Subcutaneous adipose tissue (tissue), 4 donors: ENCODE measurements around the gene CACNA1B. TPM values are rescaled to one million over a fixed set of nuclear protein-coding genes. Genes with fewer than 3 reads are reported as not detected.
"Not testable (repeated sequence)": the region's sequence is repeated elsewhere in the genome, so short reads cannot be mapped to it uniquely, and the experiment has no call there.

Experiments
- CTCF ChIP-seq: fragments of 450-650 bp; IDR thresholded peaks from one replicate; pipeline ENCODE4 v1.5.1; 2016; ENCODE audit warnings: low read depth, mild to moderate bottlenecking, control low read depth, antibody characterized with exemption, moderate library complexity
- total RNA-seq, 4 donors: library from RNA; depleted of rRNA; stranded (reverse); fragments of >200 nt; gene quantifications; one replicate each; pipeline ENCODE4 v1.1.0, GENCODE V29; 2016

Gene CACNA1B
- total RNA-seq, result not detected

DNA sequence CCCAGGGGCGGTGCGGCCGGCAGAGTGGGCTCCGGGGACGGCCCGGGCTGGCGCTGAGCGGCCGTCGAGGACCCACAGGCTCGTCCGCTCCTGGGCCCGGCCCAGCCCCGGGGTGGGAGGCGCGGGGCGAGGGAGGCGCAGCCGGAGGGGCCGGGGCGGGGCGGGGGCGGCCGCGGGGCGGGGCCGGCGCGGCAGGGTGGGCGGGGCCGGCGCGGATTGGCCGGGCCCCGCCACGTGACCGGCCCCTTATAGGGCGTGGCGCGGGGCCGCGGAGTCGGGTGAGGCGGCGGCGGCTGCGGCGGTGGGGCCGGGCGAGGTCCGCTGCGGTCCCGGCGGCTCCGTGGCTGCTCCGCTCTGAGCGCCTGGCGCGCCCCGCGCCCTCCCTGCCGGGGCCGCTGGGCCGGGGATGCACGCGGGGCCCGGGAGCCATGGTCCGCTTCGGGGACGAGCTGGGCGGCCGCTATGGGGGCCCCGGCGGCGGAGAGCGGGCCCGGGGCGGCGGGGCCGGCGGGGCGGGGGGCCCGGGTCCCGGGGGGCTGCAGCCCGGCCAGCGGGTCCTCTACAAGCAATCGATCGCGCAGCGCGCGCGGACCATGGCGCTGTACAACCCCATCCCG lies at the start of gene CACNA1B:
CACNA1B (plus strand) TSS at position 277 of the 617 bp plus-strand sequence; CDS start at position 429, 152 bp downstream.
- TF ChIP-seq CTCF, result not testable (repeated sequence)

DNA sequence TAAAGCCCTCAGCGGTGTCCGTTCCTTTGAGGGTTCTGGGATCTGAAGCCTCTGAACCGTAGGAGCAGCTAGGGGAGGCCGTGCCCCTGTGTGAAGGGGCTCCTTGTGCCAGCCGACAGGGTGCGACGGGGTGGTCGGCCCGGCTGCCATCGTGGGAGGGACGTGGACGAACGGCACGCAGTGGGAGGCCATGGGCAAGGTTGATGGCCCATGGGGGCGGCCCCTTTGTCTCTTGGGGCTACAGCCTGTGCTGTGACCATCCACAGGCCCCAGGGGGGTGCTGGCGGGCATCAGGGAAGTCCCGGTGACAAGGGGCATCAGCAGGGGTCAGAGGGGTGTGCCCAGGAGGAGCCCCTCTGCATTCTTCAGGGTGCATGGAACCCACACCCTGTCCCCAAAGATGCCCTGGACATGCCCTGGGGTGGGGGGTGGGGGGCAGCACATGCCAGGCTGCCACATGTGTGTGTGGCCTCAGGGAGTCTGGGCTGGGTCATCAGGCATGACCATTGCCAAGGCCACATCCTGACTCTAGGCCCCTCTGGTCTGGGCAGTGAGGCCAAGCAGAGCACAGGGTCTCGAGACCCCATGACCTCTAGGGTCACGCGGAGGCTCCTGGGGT lies 49.6 kb upstream of the CACNA1B start:
- no peak for TF ChIP-seq CTCF

- no peak for TF ChIP-seq CTCF
These were observed 48.9 kb upstream of the CACNA1B start for GRCh38 chr9:137828527-137829259.

DNA sequence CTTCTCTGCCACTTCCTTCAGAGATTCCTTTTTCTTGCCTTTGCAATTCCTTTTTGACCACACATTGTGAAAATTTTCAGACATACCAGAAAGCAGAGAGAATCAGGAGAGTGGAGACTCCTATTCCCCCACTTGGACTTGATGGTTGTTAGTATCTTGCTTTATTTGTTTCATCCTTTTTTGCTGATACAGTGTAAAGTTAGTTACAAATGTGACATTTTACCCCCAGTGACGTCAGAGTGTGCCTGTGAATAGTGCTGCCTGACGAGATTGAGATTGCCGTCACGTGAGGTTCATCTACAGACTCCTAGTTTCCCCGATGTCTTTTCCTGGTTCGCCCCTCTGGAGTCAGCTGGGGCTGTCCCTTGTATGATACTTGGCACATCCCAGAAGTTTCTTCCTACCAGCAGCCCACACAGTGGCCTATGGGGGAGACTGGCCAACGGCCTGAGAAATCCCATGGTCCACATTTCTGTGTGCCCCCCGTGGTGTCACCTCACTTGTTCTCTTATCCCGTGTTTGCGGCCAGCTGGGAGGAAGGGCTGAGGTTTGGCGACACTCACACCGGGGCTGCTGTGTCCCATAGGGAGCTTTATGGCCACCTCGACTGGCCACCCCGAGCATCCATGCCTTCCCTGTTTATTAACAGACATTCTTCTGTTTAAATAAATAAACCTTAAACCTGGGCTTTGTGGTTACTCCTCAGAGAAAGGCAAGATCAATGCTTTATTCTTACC lies 48.2 kb upstream of the CACNA1B start:
- TF ChIP-seq CTCF, result no peak

DNA sequence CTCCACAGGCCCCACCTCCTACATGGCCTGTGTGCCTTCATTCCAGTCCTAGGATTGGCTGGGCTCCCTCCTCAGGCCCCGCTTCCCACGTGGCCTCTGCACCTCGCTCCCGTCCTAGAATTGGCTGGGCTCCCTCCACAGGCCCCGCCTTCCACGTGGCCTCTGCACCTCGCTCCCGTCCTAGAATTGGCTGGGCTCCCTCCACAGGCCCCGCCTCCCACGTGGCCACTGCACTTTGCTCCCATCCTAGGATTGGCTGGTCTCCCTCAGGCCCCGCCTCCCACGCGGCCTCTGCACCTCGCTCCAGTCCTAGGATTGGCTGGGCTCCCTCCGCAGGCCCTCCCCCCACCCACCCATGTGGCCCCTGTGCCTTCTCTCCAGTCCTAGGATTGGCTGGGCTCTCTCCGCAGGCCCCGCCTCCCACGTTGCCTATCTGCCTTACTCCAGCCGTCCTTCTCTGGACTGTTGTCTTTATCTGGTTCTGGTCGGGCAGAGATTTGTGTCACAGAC lies 45.3 kb upstream of the CACNA1B start:
- no peak for TF ChIP-seq CTCF

DNA sequence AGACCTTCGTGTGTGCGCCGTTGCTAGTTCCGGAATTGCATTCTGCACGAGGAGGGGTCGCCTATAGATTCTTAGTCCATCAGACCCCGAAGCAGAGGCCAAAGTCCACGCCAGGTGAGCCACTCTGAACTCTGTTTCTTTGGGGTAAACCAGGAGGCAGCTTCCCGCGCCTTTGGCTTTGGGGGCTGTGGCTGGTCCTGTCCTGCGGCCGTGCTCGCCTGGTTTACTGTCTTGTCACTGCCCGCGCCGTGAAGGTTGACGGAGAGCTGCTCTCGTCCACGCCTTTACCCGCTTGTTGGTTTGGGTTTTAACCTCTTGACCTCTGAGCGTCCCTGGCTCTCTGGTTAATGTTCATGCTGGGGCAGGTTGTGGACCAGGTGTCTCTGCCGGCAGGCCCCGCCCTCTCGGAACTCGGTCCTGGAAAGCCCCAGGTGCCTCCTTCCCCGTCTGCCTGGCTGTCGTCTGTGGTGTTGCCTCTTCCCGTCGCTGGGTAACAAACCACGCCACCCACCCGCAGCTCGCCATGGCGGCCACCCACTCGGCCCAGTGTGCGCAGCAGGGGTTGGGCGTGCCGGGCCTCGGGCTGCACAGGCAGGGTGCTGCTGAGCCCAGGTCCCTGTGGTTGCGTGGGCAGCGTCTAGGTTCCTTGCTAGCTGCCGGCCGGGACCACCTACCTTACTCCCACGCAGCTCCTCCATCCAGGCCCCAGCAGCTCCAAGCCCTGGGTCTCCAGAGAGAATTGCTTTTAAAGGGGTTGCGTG lies 44.6 kb upstream of the CACNA1B start:
- no peak for TF ChIP-seq CTCF
